H1 (cell line): ENCODE results near the gene TTC29. TPM values are rescaled to one million over a fixed set of nuclear protein-coding genes. Genes with fewer than 3 reads are reported as not detected.

Experiments used
- CTCF ChIA-PET: fragments of 300-600 bp; sonication (Branson Sonifier 250); formaldehyde crosslinking; loops from one replicate; lab custom pipeline; 2021; ENCODE audit not compliant: partially characterized antibody; lab: Charles Lee
- POLR2A ChIA-PET: fragments of 300-600 bp; sonication (Branson Sonifier 250); formaldehyde crosslinking; loops from one replicate; lab custom pipeline; 2021; ENCODE audit warnings: inconsistent platforms; ENCODE audit not compliant: partially characterized antibody; lab: Charles Lee
- DNase-seq, 2 experiments: peaks; one replicate each; pipeline versions ENCODE4 v3.0.0 to v3.0.0-alpha.2; 2010 to 2022; ENCODE audit warnings: low spot score in 2 of 2, low read depth in 1 of 2, mixed read lengths in 1 of 2
- FAIRE-seq: peaks from 2 replicates; lab custom pipeline; 2011; peaks lifted over from hg19 to GRCh38; lab: Jason Lieb, UNC
- H2AFZ ChIP-seq: 2 replicates; pipeline ENCODE4 v1.8.1; 2012; ENCODE audit warnings: low read length, inconsistent platforms
- H2AK5ac ChIP-seq: 2 replicates; pipeline ENCODE4 v1.6.1; 2013; ENCODE audit warnings: low read depth, low read length
- H2BK120ac ChIP-seq: replicated peaks from 2 replicates; pipeline ENCODE3; 2013; ENCODE audit warnings: low read depth, low read length, inconsistent platforms
- H2BK12ac ChIP-seq: 2 replicates; pipeline ENCODE4 v1.6.1; 2013; ENCODE audit warnings: low read depth, low read length
- H2BK15ac ChIP-seq: 2 replicates; pipeline ENCODE4 v1.6.1; 2013; ENCODE audit warnings: low read length
- H2BK20ac ChIP-seq: 2 replicates; pipeline ENCODE4 v1.6.1; 2013; ENCODE audit warnings: low read length
- H2BK5ac ChIP-seq: 2 replicates; pipeline ENCODE4 v1.6.1; 2013; ENCODE audit warnings: low read depth, low read length
- H3K14ac ChIP-seq: 2 replicates; pipeline ENCODE4 v1.6.1; 2013; ENCODE audit warnings: inconsistent platforms; ENCODE audit not compliant: insufficient read length
- H3K18ac ChIP-seq: 2 replicates; pipeline ENCODE4 v1.6.1; 2013; ENCODE audit warnings: low read length; ENCODE audit errors: extremely low read depth
- H3K23ac ChIP-seq: 2 replicates; pipeline ENCODE4 v1.6.1; 2013; ENCODE audit warnings: inconsistent platforms; ENCODE audit not compliant: insufficient read length
- H3K23me2 ChIP-seq: 2 replicates; pipeline ENCODE4 v1.6.1; 2013; ENCODE audit warnings: low read depth, low read length
- H3K27ac ChIP-seq: 2 replicates; pipeline ENCODE4 v1.6.1; 2011; ENCODE audit warnings: low read depth, low read length, inconsistent platforms
- H3K27me3 ChIP-seq, 4 experiments: replicated peaks in 1 of 4; 1 replicate in 1 of 4; 2 replicates in 3 of 4; pipeline versions ENCODE4 v1.6.1 to v1.8.1; 2011 to 2013; ENCODE audit warnings: low read length in 3 of 4, mild to moderate bottlenecking in 3 of 4, inconsistent platforms in 2 of 4, mixed read lengths in 2 of 4, moderate library complexity in 1 of 4; ENCODE audit not compliant: control insufficient read depth in 3 of 4, insufficient read depth in 3 of 4; ENCODE audit errors: extremely low read depth in 1 of 4
- H3K36me3 ChIP-seq, 4 experiments: 2 replicates each; pipeline versions ENCODE4 v1.6.1 to v1.8.1; 2011 to 2013; ENCODE audit warnings: mild to moderate bottlenecking in 4 of 4, low read length in 3 of 4, moderate library complexity in 2 of 4, control low read depth in 1 of 4, inconsistent platforms in 1 of 4; ENCODE audit not compliant: insufficient read depth in 4 of 4, control insufficient read depth in 2 of 4
- H3K4ac ChIP-seq: replicated peaks from 2 replicates; pipeline ENCODE3; 2013; ENCODE audit warnings: low read length, low read depth, mixed read lengths, inconsistent platforms; ENCODE audit not compliant: insufficient read length
- H3K4me1 ChIP-seq, 4 experiments: replicated peaks in 1 of 4; 1 replicate in 1 of 4; 2 replicates in 3 of 4; pipeline versions ENCODE4 v1.6.1 to v1.8.1; 2011 to 2013; ENCODE audit warnings: low read length in 3 of 4, inconsistent platforms in 2 of 4, mixed read lengths in 1 of 4; ENCODE audit not compliant: insufficient read depth in 4 of 4, control insufficient read depth in 3 of 4
- H3K4me2 ChIP-seq, 2 experiments: 2 replicates each; pipeline versions ENCODE4 v1.6.1 to v1.8.1; 2011 to 2013; ENCODE audit warnings: low read depth in 2 of 2, low read length in 2 of 2, control low read depth in 1 of 2, inconsistent platforms in 1 of 2, mild to moderate bottlenecking in 1 of 2; ENCODE audit not compliant: insufficient read depth in 1 of 2
- H3K4me3 ChIP-seq, 4 experiments: fragments of 200-600, 300-600 bp in 1 of 4; sonication (generic), shearing (Covaris generic), sonication (Bioruptor Twin) in 1 of 4; 2 replicates each; pipeline versions ENCODE4 v1.5.1 to v1.8.1; 2011 to 2016; ENCODE audit warnings: low read length in 4 of 4, low read depth in 3 of 4, control low read depth in 2 of 4, inconsistent platforms in 2 of 4, mild to moderate bottlenecking in 2 of 4, mixed read lengths in 1 of 4, moderate library complexity in 1 of 4; ENCODE audit not compliant: insufficient read depth in 2 of 4; ENCODE audit errors: extremely low read depth in 1 of 4
- H3K56ac ChIP-seq: replicated peaks from 2 replicates; pipeline ENCODE3; 2013; ENCODE audit warnings: low read depth, mild to moderate bottlenecking, mixed read lengths, low read length, inconsistent platforms; ENCODE audit not compliant: insufficient read length
- H3K79me1 ChIP-seq: 2 replicates; pipeline ENCODE4 v1.6.1; 2013; ENCODE audit warnings: low read depth, low read length, control low read depth
- H3K79me2 ChIP-seq, 2 experiments: 2 replicates each; pipeline versions ENCODE4 v1.6.1 to v1.8.1; 2012 to 2013; ENCODE audit warnings: low read length in 2 of 2, mild to moderate bottlenecking in 2 of 2, inconsistent platforms in 1 of 2; ENCODE audit not compliant: insufficient read depth in 2 of 2, control insufficient read depth in 1 of 2
- H3K9ac ChIP-seq, 4 experiments: replicated peaks in 1 of 4; 1 replicate in 1 of 4; 2 replicates in 3 of 4; pipeline versions ENCODE4 v1.6.1 to v1.8.1; 2011 to 2013; ENCODE audit warnings: low read depth in 3 of 4, low read length in 3 of 4, control low read depth in 2 of 4, mild to moderate bottlenecking in 2 of 4, moderate library complexity in 2 of 4, inconsistent platforms in 1 of 4; ENCODE audit errors: extremely low read depth in 1 of 4
- H3K9me3 ChIP-seq, 2 experiments: 2 replicates each; pipeline versions ENCODE4 v1.6.1 to v1.8.1; 2012 to 2013; ENCODE audit warnings: mild to moderate bottlenecking in 2 of 2, moderate library complexity in 2 of 2, control low read depth in 1 of 2, inconsistent platforms in 1 of 2, low read depth in 1 of 2, low read length in 1 of 2, mixed read lengths in 1 of 2; ENCODE audit not compliant: insufficient read depth in 2 of 2
- H4K20me1 ChIP-seq, 2 experiments: replicated peaks in 1 of 2; 2 replicates each; pipeline versions ENCODE3 to v1.8.1; 2011 to 2013; ENCODE audit warnings: inconsistent platforms in 2 of 2, low read length in 2 of 2, mild to moderate bottlenecking in 1 of 2; ENCODE audit not compliant: insufficient read depth in 2 of 2, control insufficient read depth in 1 of 2
- H4K5ac ChIP-seq: 2 replicates; pipeline ENCODE4 v1.6.1; 2013; ENCODE audit warnings: low read length, low read depth, mixed read lengths, inconsistent platforms; ENCODE audit not compliant: insufficient read length
- H4K8ac ChIP-seq: 2 replicates; pipeline ENCODE4 v1.8.0; 2013; ENCODE audit warnings: mild to moderate bottlenecking, moderate library complexity, low read length, inconsistent platforms; ENCODE audit not compliant: insufficient read depth; ENCODE audit errors: extremely low read depth
- H4K91ac ChIP-seq: replicated peaks from 2 replicates; pipeline ENCODE3; 2013; ENCODE audit warnings: low read length, mixed read lengths, inconsistent platforms; ENCODE audit not compliant: insufficient read length
- BACH1 ChIP-seq: IDR thresholded peaks from 2 replicates; pipeline ENCODE4 v1.6.1; 2012; ENCODE audit warnings: low read length, improper control_type of control experiment
- BRCA1 ChIP-seq: IDR thresholded peaks from 2 replicates; pipeline ENCODE4 v1.6.1; 2012; ENCODE audit warnings: low read depth, low read length, improper control_type of control experiment
- CTBP2 ChIP-seq: IDR thresholded peaks from 2 replicates; pipeline ENCODE4 v1.7.0; 2011; ENCODE audit warnings: borderline replicate concordance, mild to moderate bottlenecking, moderate library complexity, mixed read lengths, low read length; ENCODE audit not compliant: insufficient read depth, insufficient read length
- EGR1 ChIP-seq: IDR thresholded peaks from 2 replicates; pipeline ENCODE4 v1.6.1; 2011; ENCODE audit warnings: low read depth, low read length, borderline replicate concordance
- EP300 ChIP-seq, 2 experiments: IDR thresholded peaks; 1 replicate in 1 of 2; 2 replicates in 1 of 2; pipeline ENCODE4 v1.6.1; 2011 to 2012; ENCODE audit warnings: low read depth in 2 of 2, low read length in 2 of 2, mild to moderate bottlenecking in 2 of 2, borderline replicate concordance in 1 of 2, inconsistent platforms in 1 of 2, moderate library complexity in 1 of 2
- FOSL1 ChIP-seq: IDR thresholded peaks from 2 replicates; pipeline ENCODE4 v1.6.1; 2011; ENCODE audit warnings: mild to moderate bottlenecking, low read depth, low read length, moderate library complexity; ENCODE audit not compliant: insufficient read depth
- NRF1 ChIP-seq: IDR thresholded peaks from 2 replicates; pipeline ENCODE4 v1.6.1; 2011; ENCODE audit warnings: mild to moderate bottlenecking, low read depth, low read length, improper control_type of control experiment
- POU5F1 ChIP-seq: IDR thresholded peaks from 2 replicates; pipeline ENCODE4 v1.6.1; 2011; ENCODE audit warnings: low read depth, mild to moderate bottlenecking, low read length, moderate library complexity
- SP4 ChIP-seq: IDR thresholded peaks from 2 replicates; pipeline ENCODE4 v1.6.1; 2012; ENCODE audit warnings: low read length, inconsistent platforms
- TCF12 ChIP-seq: IDR thresholded peaks from 2 replicates; pipeline ENCODE4 v1.6.1; 2011; ENCODE audit warnings: low read depth, mild to moderate bottlenecking, low read length
- WGBS, 2 experiments: shearing (Covaris generic) in 1 of 2; methylation state at CpG; one replicate each; pipeline versions ENCODE4 v1.1.6 to v1.1.7; 2013 to 2015; ENCODE audit warnings: low lambda C conversion rate in 2 of 2, mixed read lengths in 2 of 2, inconsistent platforms in 1 of 2, low coverage in 1 of 2, missing lambda C conversion rate in 1 of 2; ENCODE audit not compliant: insufficient replicate concordance in 2 of 2, insufficient coverage in 1 of 2, insufficient read length in 1 of 2; ENCODE audit errors: extremely low coverage in 1 of 2, missing lambda C conversion rate in 1 of 2; 5-methylcytosine and 5-hydroxymethylcytosine counted together
- polyA plus RNA-seq, 7 experiments: library from polyadenylated mRNA; depleted of rRNA in 3 of 7; stranded (reverse) in 5 of 7; unstranded in 2 of 7; fragments of >200 nt in 5 of 7; fragments of 200-250 nt in 2 of 7; gene quantifications; 1 replicate in 5 of 7; 2 replicates in 1 of 7; 4 replicates in 1 of 7; pipeline versions ENCODE4 v1.2.1 to v1.2.3, GENCODE V29; 2011 to 2013; ENCODE audit warnings: missing spikeins in 2 of 7, mixed read lengths in 2 of 7
- total RNA-seq: library from RNA; stranded (reverse); fragmentation: NEBNext Ultra II Directional; extraction: Animal tissue kit (Norgen Biotek cat#: 25700); gene quantifications from 2 replicates; pipeline ENCODE4 v1.2.1, GENCODE V29; 2021
- TF ChIP-seq, protein P1 (sequence below), 3 experiments: IDR thresholded peaks; 1 replicate in 2 of 3; 2 replicates in 1 of 3; pipeline versions ENCODE4 v1.5.1 to v1.6.1; 2011; ENCODE audit warnings: low read length in 3 of 3, mild to moderate bottlenecking in 3 of 3, inconsistent platforms in 2 of 3, low read depth in 1 of 3, moderate library complexity in 1 of 3; ENCODE audit not compliant: insufficient read depth in 1 of 3; ENCODE audit errors: control extremely low read depth in 1 of 3
- TF ChIP-seq, protein P2 (sequence below): IDR thresholded peaks from 2 replicates; pipeline ENCODE4 v1.6.1; 2012; ENCODE audit warnings: inconsistent platforms

Gene TTC29
- total and polyA plus RNA-seq, 2 of the 8 experiments (the other 6 are each of a cell fraction or from before 2014, with no cell fraction given): 0.28 TPM; not detected in 1

DNA sequence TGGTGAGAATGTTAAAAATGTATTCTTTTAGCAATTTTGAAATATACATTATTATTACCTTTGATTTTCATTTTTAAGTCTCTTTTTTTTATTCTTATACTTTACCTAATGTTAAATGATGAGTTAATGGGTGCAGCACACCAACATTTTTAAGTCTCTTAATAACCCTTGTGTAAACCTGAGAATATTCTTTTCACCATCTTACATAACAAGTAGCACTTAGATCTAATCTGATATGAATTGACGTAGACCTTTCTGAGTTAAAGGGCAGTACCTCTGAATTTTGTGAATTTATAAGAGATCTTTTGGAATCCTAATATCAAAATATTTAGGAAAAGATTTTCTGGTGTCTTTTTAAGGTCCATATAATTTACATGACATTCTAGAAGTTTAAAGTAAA lies 110.6 kb downstream of the TTC29 start:
- no peak for FAIRE-seq
- H3K14ac ChIP-seq: no peak overlapping the region
- H3K4ac ChIP-seq: no peak overlapping the region
- H4K91ac ChIP-seq: no peak overlapping the region
- no peaks in the 10 kb centered on the region for H3K9me3 ChIP-seq
- no peak overlapping the region for H2BK15ac ChIP-seq
- no peak overlapping the region for H4K8ac ChIP-seq
- no peaks in the 10 kb centered on the region for H3K79me1 ChIP-seq
- no peaks in the 10 kb centered on the region for H3K23me2 ChIP-seq
- no peaks in the 10 kb centered on the region for H3K27me3 ChIP-seq
- H3K4me2 ChIP-seq: no peak overlapping the region
- no peak overlapping the region for H2AK5ac ChIP-seq
- H3K23ac ChIP-seq: no peak overlapping the region
- H4K5ac ChIP-seq: no peak overlapping the region
- H3K36me3 ChIP-seq: no peaks in the 10 kb centered on the region
- H3K18ac ChIP-seq: no peak overlapping the region
- no peaks in the 10 kb centered on the region for H3K79me2 ChIP-seq
- ChIA-PET POLR2A (no interaction called here), CTCF (no interaction called here)
- no peak overlapping the region for H2BK120ac ChIP-seq
- no peaks in the 10 kb centered on the region for H3K4me1 ChIP-seq
- H3K27ac ChIP-seq: no peak overlapping the region
- no peak overlapping the region for H2BK12ac ChIP-seq
- no peak overlapping the region for H3K9ac ChIP-seq
- H4K20me1 ChIP-seq: no peaks in the 10 kb centered on the region
- no peak overlapping the region for H3K56ac ChIP-seq
- H2BK5ac ChIP-seq: no peak overlapping the region
- 89% methylated on average over 1 of the region's 1 CpG; no CpG with 5 or more reads in 1 of the 2 experiments for WGBS, 2 experiments
- H2AFZ ChIP-seq: no peak overlapping the region
- no peak overlapping the region for H3K4me3 ChIP-seq
- DNase-seq: no peak
- no peak overlapping the region for H2BK20ac ChIP-seq
- TF ChIP-seq EP300 (IDR thresholded peaks at IDR 0.05; ENCODE audit: borderline replicate concordance in 1 of 2, low read depth in 2 of 2, low read length in 2 of 2) (no peak), SP4 (no peak), TCF12 (no peak), FOSL1 (no peak), NRF1 (no peak), CTBP2 (no peak), EGR1 (no peak), POU5F1 (no peak), BACH1 (no peak), BRCA1 (no peak)
- TF ChIP-seq, protein P1, sequence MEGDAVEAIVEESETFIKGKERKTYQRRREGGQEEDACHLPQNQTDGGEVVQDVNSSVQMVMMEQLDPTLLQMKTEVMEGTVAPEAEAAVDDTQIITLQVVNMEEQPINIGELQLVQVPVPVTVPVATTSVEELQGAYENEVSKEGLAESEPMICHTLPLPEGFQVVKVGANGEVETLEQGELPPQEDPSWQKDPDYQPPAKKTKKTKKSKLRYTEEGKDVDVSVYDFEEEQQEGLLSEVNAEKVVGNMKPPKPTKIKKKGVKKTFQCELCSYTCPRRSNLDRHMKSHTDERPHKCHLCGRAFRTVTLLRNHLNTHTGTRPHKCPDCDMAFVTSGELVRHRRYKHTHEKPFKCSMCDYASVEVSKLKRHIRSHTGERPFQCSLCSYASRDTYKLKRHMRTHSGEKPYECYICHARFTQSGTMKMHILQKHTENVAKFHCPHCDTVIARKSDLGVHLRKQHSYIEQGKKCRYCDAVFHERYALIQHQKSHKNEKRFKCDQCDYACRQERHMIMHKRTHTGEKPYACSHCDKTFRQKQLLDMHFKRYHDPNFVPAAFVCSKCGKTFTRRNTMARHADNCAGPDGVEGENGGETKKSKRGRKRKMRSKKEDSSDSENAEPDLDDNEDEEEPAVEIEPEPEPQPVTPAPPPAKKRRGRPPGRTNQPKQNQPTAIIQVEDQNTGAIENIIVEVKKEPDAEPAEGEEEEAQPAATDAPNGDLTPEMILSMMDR (IDR thresholded peaks at IDR 0.05; ENCODE audit: control extremely low read depth in 1 of 3, insufficient read depth in 1 of 3, low read depth in 1 of 3, low read length in 3 of 3): no peak
- TF ChIP-seq, protein P2, sequence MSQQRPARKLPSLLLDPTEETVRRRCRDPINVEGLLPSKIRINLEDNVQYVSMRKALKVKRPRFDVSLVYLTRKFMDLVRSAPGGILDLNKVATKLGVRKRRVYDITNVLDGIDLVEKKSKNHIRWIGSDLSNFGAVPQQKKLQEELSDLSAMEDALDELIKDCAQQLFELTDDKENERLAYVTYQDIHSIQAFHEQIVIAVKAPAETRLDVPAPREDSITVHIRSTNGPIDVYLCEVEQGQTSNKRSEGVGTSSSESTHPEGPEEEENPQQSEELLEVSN: no peak
